SU-DHL-6 (cell line): ENCODE measurements around the gene NTN4.

Experiments used
- H2AFZ ChIP-seq: fragments of 200-600 bp; sonication (generic); 2 replicates; pipeline ENCODE4 v1.6.1; 2014; ENCODE audit warnings: low read depth, mild to moderate bottlenecking, moderate library complexity, mixed read lengths, antibody characterized with exemption, low read length; ENCODE audit not compliant: severe bottlenecking
- H3F3A ChIP-seq: fragments of 200-600 bp; shearing (Covaris generic); 2 replicates; pipeline ENCODE4 v1.6.0; 2016; ENCODE audit warnings: antibody characterized with exemption, mild to moderate bottlenecking; ENCODE audit not compliant: insufficient read depth
- H3K27ac ChIP-seq: fragments of 200-600 bp; sonication (generic); 2 replicates; pipeline ENCODE4 v1.5.1; 2016; ENCODE audit warnings: low read depth, mild to moderate bottlenecking, low read length, moderate library complexity, mixed read lengths
- H3K27me3 ChIP-seq: fragments of 200-600 bp; sonication (generic), shearing (Covaris generic); 2 replicates; pipeline ENCODE4 v1.6.0; 2014; ENCODE audit warnings: mild to moderate bottlenecking, low read length
- H3K36me3 ChIP-seq: fragments of 200-600 bp; sonication (generic); 2 replicates; pipeline ENCODE4 v1.6.1; 2014; ENCODE audit warnings: mild to moderate bottlenecking, low read length, mixed read lengths
- H3K4me2 ChIP-seq: fragments of 300-600, 200-600 bp; shearing (Covaris generic), sonication (generic); 2 replicates; pipeline ENCODE4 v1.6.0; 2014; ENCODE audit warnings: low read length, low read depth, mild to moderate bottlenecking; ENCODE audit not compliant: poor library complexity, severe bottlenecking
- H3K4me3 ChIP-seq: fragments of 200-600 bp; sonication (generic); 2 replicates; pipeline ENCODE4 v1.5.1; 2014; ENCODE audit warnings: antibody characterized with exemption, low read length, mild to moderate bottlenecking, mixed read lengths; ENCODE audit not compliant: insufficient read depth, poor library complexity, severe bottlenecking
- H3K79me2 ChIP-seq: fragments of 200-600 bp; sonication (generic); 2 replicates; pipeline ENCODE4 v1.6.1; 2014; ENCODE audit warnings: mild to moderate bottlenecking, low read length, moderate library complexity; ENCODE audit not compliant: insufficient read depth
- H3K9ac ChIP-seq: fragments of 200-600 bp; sonication (generic); 2 replicates; pipeline ENCODE4 v1.7.0; 2014; ENCODE audit warnings: mild to moderate bottlenecking, low read length
- H3K9me2 ChIP-seq: fragments of 200-600 bp; sonication (generic); replicated peaks from 2 replicates; pipeline ENCODE4 v1.6.1; 2014; ENCODE audit warnings: low read length; ENCODE audit not compliant: insufficient read depth
- H3K9me3 ChIP-seq: fragments of 200-600 bp; sonication (generic); 2 replicates; pipeline ENCODE4 v1.6.1; 2014; ENCODE audit warnings: low read length, mixed read lengths; ENCODE audit not compliant: insufficient read depth
- H4K20me1 ChIP-seq: fragments of 200-600 bp; sonication (generic); 2 replicates; pipeline ENCODE4 v1.6.1; 2014; ENCODE audit warnings: low read depth, mild to moderate bottlenecking, antibody characterized with exemption, low read length, moderate library complexity, mixed read lengths
- CTCF ChIP-seq: fragments of 200-600 bp; sonication (generic); IDR thresholded peaks from one replicate; pipeline ENCODE4 v1.5.1; 2017; ENCODE audit warnings: antibody characterized with exemption, mild to moderate bottlenecking, low read length, moderate library complexity; ENCODE audit not compliant: insufficient read depth, poor library complexity, severe bottlenecking
- EZH2phosphoT487 ChIP-seq: fragments of 200-600 bp; sonication (generic), shearing (Covaris generic); conservative IDR thresholded peaks from 2 replicates; pipeline ENCODE4 v1.6.1; 2018; ENCODE audit warnings: mild to moderate bottlenecking, antibody characterized with exemption, low read length, moderate library complexity, mixed read lengths

The NTN4 gene

GRCh38 chr12:95626854-95627253, 163.7 kb downstream of the NTN4 start:
- H3K9me2 ChIP-seq: no peaks in the 10 kb centered on the region
- no peak overlapping the region for H3K4me3 ChIP-seq
- no peaks in the 10 kb centered on the region for H3F3A ChIP-seq
- no peak overlapping the region for H3K4me2 ChIP-seq
- no peak overlapping the region for H2AFZ ChIP-seq
- H3K9me3 ChIP-seq: no peaks in the 10 kb centered on the region
- TF ChIP-seq EZH2phosphoT487: no peak
- TF ChIP-seq CTCF: no peak
- no peak overlapping the region for H3K9ac ChIP-seq
- no peaks in the 10 kb centered on the region for H3K79me2 ChIP-seq
- no peaks in the 10 kb centered on the region for H4K20me1 ChIP-seq
- no peaks in the 10 kb centered on the region for H3K27me3 ChIP-seq
- H3K27ac ChIP-seq: no peak overlapping the region
- H3K36me3 ChIP-seq: no peaks in the 10 kb centered on the region

- TF ChIP-seq EZH2phosphoT487: no peak
- no peak for TF ChIP-seq CTCF
- no peak overlapping the region for H3K27ac ChIP-seq
- H3K4me3 ChIP-seq: no peak overlapping the region
- H4K20me1 ChIP-seq: no peaks in the 10 kb centered on the region
- H2AFZ ChIP-seq: no peak overlapping the region
- H3K9me2 ChIP-seq: no peaks in the 10 kb centered on the region
- H3F3A ChIP-seq: no peaks in the 10 kb centered on the region
- no peak overlapping the region for H3K9ac ChIP-seq
- H3K9me3 ChIP-seq: no peaks in the 10 kb centered on the region
- no peak overlapping the region for H3K4me2 ChIP-seq
- H3K36me3 ChIP-seq: no peaks in the 10 kb centered on the region
- no peaks in the 10 kb centered on the region for H3K79me2 ChIP-seq
- H3K27me3 ChIP-seq: no peaks in the 10 kb centered on the region
Measured at GRCh38 chr12:95625012-95625411, 165.6 kb downstream of the NTN4 start.

GRCh38 chr12:95624589-95624988, 166.0 kb downstream of the NTN4 start:
- TF ChIP-seq CTCF (no peak), EZH2phosphoT487 (no peak)
- Histone ChIP-seq H3K4me2 (no peak overlapping the region), H3K27me3 (no peaks in the 10 kb centered on the region), H3K4me3 (no peak overlapping the region), H3K27ac (no peak overlapping the region), H2AFZ (no peak overlapping the region), H3K9me3 (no peaks in the 10 kb centered on the region), H3K36me3 (no peaks in the 10 kb centered on the region), H3K9ac (no peak overlapping the region), H3K79me2 (no peaks in the 10 kb centered on the region), H4K20me1 (no peaks in the 10 kb centered on the region), H3F3A (no peaks in the 10 kb centered on the region), H3K9me2 (no peaks in the 10 kb centered on the region)
